ENCODE results near the gene ANKRD42.

ANKRD42 gene

GRCh38 chr11:83156996-83157593 is 36.4 kb upstream of the ANKRD42 start, which contains the start of gene PCF11 (continued):
- peak; percentile 6 for TF ChIP-seq ZBTB26 (tag by site-specific recombination; optimal IDR thresholded peaks at IDR 0.05)
- TF ChIP-seq ZNF19 (tag by site-specific recombination; IDR thresholded peaks at IDR 0.05; ENCODE audit: low read depth), result no peak
- TF ChIP-seq GLI2 (tag by site-specific recombination; IDR thresholded peaks at IDR 0.05; ENCODE audit: borderline replicate concordance, low read depth), result no peak
- no peak for TF ChIP-seq AEBP2 (tag by site-specific recombination; IDR thresholded peaks at IDR 0.05; ENCODE audit: borderline replicate concordance)
- TF ChIP-seq WT1 (tag by site-specific recombination; IDR thresholded peaks at IDR 0.05), result no peak
- no peak for TF ChIP-seq ZNF280C (tag by site-specific recombination; IDR thresholded peaks at IDR 0.05)
- TF ChIP-seq ZNF513 (tag by site-specific recombination; IDR thresholded peaks at IDR 0.05), result peak; percentile 63
- TF ChIP-seq KLF1 (tag by site-specific recombination; IDR thresholded peaks at IDR 0.05), result peak; percentile 16; the same call in 1 of the 2 replicates
- TF ChIP-seq HOXA7 (CRISPR knock-in tag; IDR thresholded peaks at IDR 0.05; ENCODE audit: borderline replicate concordance), result no peak
- no peak for TF ChIP-seq ZNF433 (tag by site-specific recombination; IDR thresholded peaks at IDR 0.05; ENCODE audit: low read depth)
- no peak for TF ChIP-seq ZNF354C (tag by site-specific recombination; IDR thresholded peaks at IDR 0.05; ENCODE audit: borderline replicate concordance, low read depth)
- TF ChIP-seq KLF9 (tag by site-specific recombination; IDR thresholded peaks at IDR 0.05; ENCODE audit: low read depth), result peak; percentile 46; the same call in 1 of the 2 replicates
- TF ChIP-seq ZNF449 (tag by site-specific recombination; IDR thresholded peaks at IDR 0.05), result no peak
- no peak for TF ChIP-seq ZNF626 (tag by site-specific recombination; IDR thresholded peaks at IDR 0.05)
- TF ChIP-seq ZNF341 (tag by site-specific recombination; IDR thresholded peaks at IDR 0.05; ENCODE audit: low read depth), result 0 out of 2 replicates have a peak, but pooled peaks have one; percentile 7
- TF ChIP-seq TSHZ1 (tag by site-specific recombination; IDR thresholded peaks at IDR 0.05; ENCODE audit: borderline replicate concordance), result no peak
- TF ChIP-seq ZNF544 (tag by site-specific recombination; IDR thresholded peaks at IDR 0.05), result no peak
- TF ChIP-seq ZNF639 (tag by site-specific recombination; IDR thresholded peaks at IDR 0.05), result no peak
- TF ChIP-seq ZNF202 (tag by site-specific recombination; IDR thresholded peaks at IDR 0.05; ENCODE audit: borderline replicate concordance), result no peak
- TF ChIP-seq ZNF324 (tag by site-specific recombination; IDR thresholded peaks at IDR 0.05), result no peak
- TF ChIP-seq ZNF473 (tag by site-specific recombination; IDR thresholded peaks at IDR 0.05), result no peak
